Esophagus muscularis mucosa (tissue), 4 donors: ENCODE results near the gene CNTRL. TPM values are rescaled to one million over a fixed set of nuclear protein-coding genes. Genes with fewer than 3 reads are reported as not detected.

ENCODE experiments used
- DNase-seq: peaks from one replicate; pipeline ENCODE4 v3.0.0-alpha.2; 2017; ENCODE audit errors: extremely low spot score
- H3K27ac ChIP-seq, 4 donors: fragments of 200-600 bp; sonication (generic); replicated peaks in 1 of 4; 1 replicate in 3 of 4; 2 replicates in 1 of 4; pipeline ENCODE4 v1.5.1; 2016 to 2019; ENCODE audit warnings: mild to moderate bottlenecking in 1 of 4
- H3K27me3 ChIP-seq, 4 donors: fragments of 200-600 bp; sonication (generic); one replicate each; pipeline versions ENCODE4 v1.5.1 to v1.6.0; 2016 to 2019
- H3K36me3 ChIP-seq, 4 donors: fragments of 200-600 bp; sonication (generic); one replicate each; pipeline ENCODE4 v1.5.1; 2016 to 2019
- H3K4me1 ChIP-seq, 4 donors: fragments of 200-600 bp; sonication (generic); one replicate each; pipeline ENCODE4 v1.5.1; 2016 to 2019
- H3K4me3 ChIP-seq, 4 donors: fragments of 200-600 bp; sonication (generic); 1 replicate in 2 of 4; 2 replicates in 2 of 4; pipeline ENCODE4 v1.5.1; 2016 to 2019; ENCODE audit warnings: mild to moderate bottlenecking in 4 of 4, moderate library complexity in 1 of 4
- H3K9me3 ChIP-seq, 4 donors: fragments of 200-600 bp; sonication (generic); 1 replicate in 3 of 4; 2 replicates in 1 of 4; pipeline ENCODE4 v1.5.1; 2016 to 2019
- EP300 ChIP-seq: sonication (generic); formaldehyde crosslinking; IDR thresholded peaks from one replicate; pipeline ENCODE4 v1.6.1; 2017; ENCODE audit warnings: antibody characterized with exemption
- POLR2A ChIP-seq: fragments of 450-650 bp; IDR thresholded peaks from one replicate; pipeline ENCODE4 v1.6.1; 2017; ENCODE audit warnings: antibody characterized with exemption, moderate library complexity, mild to moderate bottlenecking, low read depth
- POLR2AphosphoS5 ChIP-seq, 2 donors: sonication (generic); formaldehyde crosslinking; IDR thresholded peaks; one replicate each; pipeline ENCODE4 v1.6.1; 2017; ENCODE audit warnings: antibody characterized with exemption in 2 of 2
- WGBS: methylation state at CpG from one replicate; pipeline ENCODE4 v1.1.5; 2018; 5-methylcytosine and 5-hydroxymethylcytosine counted together
- intact Hi-C: fragments of 100-400 bp; cut with DNase I; formaldehyde crosslinking; loops from one replicate; pipeline ENCODE4 v1.15.1; 2023
- total RNA-seq, 4 donors: library from RNA; depleted of rRNA; stranded (reverse); fragments of >200 nt; gene quantifications; one replicate each; pipeline versions ENCODE4 v1.1.0 to v1.2.1, GENCODE V29; 2016
- TF ChIP-seq, protein P1 (sequence below), 3 experiments: fragments of 200-600 bp in 2 of 3; fragments of 450-650 bp in 1 of 3; sonication (generic) in 2 of 3; IDR thresholded peaks; one replicate each; pipeline ENCODE4 v1.5.1; 2017 to 2019; ENCODE audit warnings: antibody characterized with exemption in 3 of 3, mild to moderate bottlenecking in 2 of 3, moderate library complexity in 1 of 3

CNTRL gene
- total RNA-seq, 4 donors from 2014 or later, result 7.8 to 14.1 (median 11.2) TPM

GRCh38 chr9:121192518-121192917, 117.8 kb downstream of the CNTRL start:
- H3K4me3 ChIP-seq, result no peak overlapping the region
- intact Hi-C loops, result no loop called here
- 14% methylated on average over 1 of the region's 1 CpG for WGBS
- no peaks in the 10 kb centered on the region for H3K9me3 ChIP-seq
- H3K27me3 ChIP-seq, result no peaks in the 10 kb centered on the region
- no peak overlapping the region for H3K27ac ChIP-seq
- peaks cover 67 to 96% (median 86%) of the 10 kb centered on the region in 4 donors for H3K4me1 ChIP-seq
- no peak for TF ChIP-seq POLR2AphosphoS5 (IDR thresholded peaks at IDR 0.05)
- no peak for TF ChIP-seq POLR2A
- TF ChIP-seq EP300, result no peak
- TF ChIP-seq, protein P1, sequence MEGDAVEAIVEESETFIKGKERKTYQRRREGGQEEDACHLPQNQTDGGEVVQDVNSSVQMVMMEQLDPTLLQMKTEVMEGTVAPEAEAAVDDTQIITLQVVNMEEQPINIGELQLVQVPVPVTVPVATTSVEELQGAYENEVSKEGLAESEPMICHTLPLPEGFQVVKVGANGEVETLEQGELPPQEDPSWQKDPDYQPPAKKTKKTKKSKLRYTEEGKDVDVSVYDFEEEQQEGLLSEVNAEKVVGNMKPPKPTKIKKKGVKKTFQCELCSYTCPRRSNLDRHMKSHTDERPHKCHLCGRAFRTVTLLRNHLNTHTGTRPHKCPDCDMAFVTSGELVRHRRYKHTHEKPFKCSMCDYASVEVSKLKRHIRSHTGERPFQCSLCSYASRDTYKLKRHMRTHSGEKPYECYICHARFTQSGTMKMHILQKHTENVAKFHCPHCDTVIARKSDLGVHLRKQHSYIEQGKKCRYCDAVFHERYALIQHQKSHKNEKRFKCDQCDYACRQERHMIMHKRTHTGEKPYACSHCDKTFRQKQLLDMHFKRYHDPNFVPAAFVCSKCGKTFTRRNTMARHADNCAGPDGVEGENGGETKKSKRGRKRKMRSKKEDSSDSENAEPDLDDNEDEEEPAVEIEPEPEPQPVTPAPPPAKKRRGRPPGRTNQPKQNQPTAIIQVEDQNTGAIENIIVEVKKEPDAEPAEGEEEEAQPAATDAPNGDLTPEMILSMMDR (IDR thresholded peaks at IDR 0.05), result no peak
- no peaks in the 10 kb centered on the region for H3K36me3 ChIP-seq
- no peak for DNase-seq

- no peak for TF ChIP-seq POLR2A
- TF ChIP-seq, protein P1 (IDR thresholded peaks at IDR 0.05), result no peak
- no peak for TF ChIP-seq EP300
- no peak for TF ChIP-seq POLR2AphosphoS5 (IDR thresholded peaks at IDR 0.05)
- Histone ChIP-seq H3K9me3 (no peaks in the 10 kb centered on the region), H3K27ac (no peak overlapping the region), H3K36me3 (no peaks in the 10 kb centered on the region), H3K4me1 (peaks cover 67 to 96% (median 86%) of the 10 kb centered on the region in 4 donors), H3K4me3 (no peak overlapping the region), H3K27me3 (no peaks in the 10 kb centered on the region)
- no peak for DNase-seq
- 0% methylated on average over 1 of the region's 1 CpG for WGBS
- intact Hi-C loops, result no loop called here
These were observed 118.3 kb downstream of the CNTRL start for GRCh38 chr9:121192959-121193640.

DNA sequence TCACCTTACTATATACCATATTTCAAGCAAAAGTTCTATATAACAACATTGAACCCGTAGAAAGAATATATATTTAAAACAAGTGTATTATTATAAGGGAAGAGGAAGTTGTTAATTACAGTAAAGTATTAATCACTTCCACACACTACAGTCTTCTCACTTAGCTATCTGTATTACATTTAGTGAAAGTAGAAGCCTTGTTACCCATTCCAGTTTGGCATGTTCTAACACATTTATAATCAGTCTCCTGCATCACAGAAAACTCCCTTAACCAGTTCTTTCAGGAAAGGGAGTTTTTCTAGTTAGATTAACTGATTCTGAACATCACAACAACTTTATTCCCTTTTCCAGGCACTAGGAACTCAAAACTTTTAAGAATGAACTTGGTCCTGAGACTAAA, 120.0 kb downstream of the CNTRL start:
- WGBS, result 14% methylated on average over 1 of the region's 1 CpG
- H3K27ac ChIP-seq, result no peak overlapping the region
- no peak overlapping the region for H3K4me3 ChIP-seq
- intact Hi-C loops, result no loop called here
- TF ChIP-seq POLR2A, result no peak
- TF ChIP-seq POLR2AphosphoS5 (IDR thresholded peaks at IDR 0.05), result no peak
- no peak for TF ChIP-seq EP300
- TF ChIP-seq, protein P1 (IDR thresholded peaks at IDR 0.05), result no peak
- no peaks in the 10 kb centered on the region for H3K27me3 ChIP-seq
- DNase-seq, result no peak
- H3K36me3 ChIP-seq, result no peaks in the 10 kb centered on the region
- H3K9me3 ChIP-seq, result no peaks in the 10 kb centered on the region
- H3K4me1 ChIP-seq, result peaks cover 83 to 100% (median 99%) of the 10 kb centered on the region in 4 donors

- TF ChIP-seq POLR2AphosphoS5 (IDR thresholded peaks at IDR 0.05) (no peak), POLR2A (no peak), EP300 (no peak)
- TF ChIP-seq, protein P1 (IDR thresholded peaks at IDR 0.05), result no peak
- no peaks in the 10 kb centered on the region for H3K36me3 ChIP-seq
- no peak overlapping the region for H3K4me3 ChIP-seq
- intact Hi-C loops, result no loop called here
- peaks cover 82 to 95% (median 93%) of the 10 kb centered on the region in 4 donors for H3K4me1 ChIP-seq
- no peak overlapping the region for H3K27ac ChIP-seq
- WGBS, result 61% methylated on average over 4 of the region's 4 CpGs
- no peaks in the 10 kb centered on the region for H3K9me3 ChIP-seq
- H3K27me3 ChIP-seq, result no peaks in the 10 kb centered on the region
- DNase-seq, result no peak
These were observed 121.6 kb downstream of the CNTRL start for GRCh38 chr9:121196389-121196788.
